Fibroblast of villous mesenchyme (primary cell): ENCODE data around the gene TRPM4. TPM values are rescaled to one million over a fixed set of nuclear protein-coding genes. Genes with fewer than 3 reads are reported as not detected.

Experiments used
- DNase-seq: peaks from one replicate; pipeline ENCODE4 v3.0.0-alpha.2; 2010; ENCODE audit warnings: low read depth
- H3K4me3 ChIP-seq: 2 replicates; pipeline ENCODE4 v1.5.1; 2011; ENCODE audit warnings: low read depth, mild to moderate bottlenecking, low read length
- total RNA-seq: library from RNA; depleted of rRNA; stranded (reverse); fragments of >200 nt; gene quantifications from 2 replicates; pipeline ENCODE4 v1.2.3, GENCODE V29; 2012
- TF ChIP-seq, protein P1 (sequence below): IDR thresholded peaks from 2 replicates; pipeline ENCODE4 v1.5.1; 2012; ENCODE audit warnings: low read depth, mild to moderate bottlenecking, low read length; ENCODE audit not compliant: insufficient read depth

Gene TRPM4
- total RNA-seq, 1 donor: 17.3 TPM

DNA sequence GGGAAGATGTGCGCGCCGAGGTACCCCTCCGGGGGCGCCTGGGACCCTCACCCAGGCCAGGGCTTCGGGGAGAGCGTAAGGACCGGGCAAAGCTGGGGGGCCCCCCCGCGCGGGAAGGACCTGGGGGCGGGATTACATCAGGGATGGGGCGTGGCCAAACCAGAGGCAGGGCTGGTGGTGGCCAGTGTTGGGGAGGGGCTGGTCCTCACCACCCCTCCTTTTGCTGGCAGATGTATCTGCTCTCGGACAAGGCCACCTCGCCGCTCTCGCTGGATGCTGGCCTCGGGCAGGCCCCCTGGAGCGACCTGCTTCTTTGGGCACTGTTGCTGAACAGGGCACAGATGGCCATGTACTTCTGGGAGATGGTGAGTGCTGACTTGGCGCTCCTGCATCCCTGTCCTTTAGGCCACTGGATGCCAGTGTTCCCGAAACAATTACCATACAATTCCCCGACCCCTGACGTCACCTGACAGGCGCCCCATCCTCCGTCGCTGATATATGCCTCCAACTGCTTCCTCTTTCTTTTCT, 25.3 kb downstream of the TRPM4 start:
- TF ChIP-seq, protein P1, sequence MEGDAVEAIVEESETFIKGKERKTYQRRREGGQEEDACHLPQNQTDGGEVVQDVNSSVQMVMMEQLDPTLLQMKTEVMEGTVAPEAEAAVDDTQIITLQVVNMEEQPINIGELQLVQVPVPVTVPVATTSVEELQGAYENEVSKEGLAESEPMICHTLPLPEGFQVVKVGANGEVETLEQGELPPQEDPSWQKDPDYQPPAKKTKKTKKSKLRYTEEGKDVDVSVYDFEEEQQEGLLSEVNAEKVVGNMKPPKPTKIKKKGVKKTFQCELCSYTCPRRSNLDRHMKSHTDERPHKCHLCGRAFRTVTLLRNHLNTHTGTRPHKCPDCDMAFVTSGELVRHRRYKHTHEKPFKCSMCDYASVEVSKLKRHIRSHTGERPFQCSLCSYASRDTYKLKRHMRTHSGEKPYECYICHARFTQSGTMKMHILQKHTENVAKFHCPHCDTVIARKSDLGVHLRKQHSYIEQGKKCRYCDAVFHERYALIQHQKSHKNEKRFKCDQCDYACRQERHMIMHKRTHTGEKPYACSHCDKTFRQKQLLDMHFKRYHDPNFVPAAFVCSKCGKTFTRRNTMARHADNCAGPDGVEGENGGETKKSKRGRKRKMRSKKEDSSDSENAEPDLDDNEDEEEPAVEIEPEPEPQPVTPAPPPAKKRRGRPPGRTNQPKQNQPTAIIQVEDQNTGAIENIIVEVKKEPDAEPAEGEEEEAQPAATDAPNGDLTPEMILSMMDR: no peak
- no peak for DNase-seq
- no peak overlapping the region for H3K4me3 ChIP-seq

DNA sequence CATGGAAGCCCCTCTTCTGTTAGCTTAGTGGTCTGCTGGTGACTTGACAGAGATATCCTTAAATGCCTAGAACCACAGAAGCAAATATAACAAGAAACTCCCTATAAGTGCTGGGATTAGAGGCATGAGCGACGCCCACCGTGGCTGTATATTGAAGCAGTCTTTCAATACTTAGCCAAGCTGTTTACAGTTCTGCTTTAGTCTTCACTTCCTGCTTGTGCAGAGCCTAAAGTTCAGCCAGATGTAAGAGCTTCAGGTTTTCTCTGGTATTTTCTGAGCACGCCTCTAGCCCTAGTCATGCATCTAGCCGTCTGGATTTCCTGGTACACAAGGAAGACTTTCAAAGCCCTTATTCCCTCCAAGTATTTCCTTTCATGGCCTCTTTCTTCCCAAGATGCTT, 28.5 kb downstream of the TRPM4 start:
- TF ChIP-seq, protein P1: no peak
- DNase-seq: no peak
- no peak overlapping the region for H3K4me3 ChIP-seq

DNA sequence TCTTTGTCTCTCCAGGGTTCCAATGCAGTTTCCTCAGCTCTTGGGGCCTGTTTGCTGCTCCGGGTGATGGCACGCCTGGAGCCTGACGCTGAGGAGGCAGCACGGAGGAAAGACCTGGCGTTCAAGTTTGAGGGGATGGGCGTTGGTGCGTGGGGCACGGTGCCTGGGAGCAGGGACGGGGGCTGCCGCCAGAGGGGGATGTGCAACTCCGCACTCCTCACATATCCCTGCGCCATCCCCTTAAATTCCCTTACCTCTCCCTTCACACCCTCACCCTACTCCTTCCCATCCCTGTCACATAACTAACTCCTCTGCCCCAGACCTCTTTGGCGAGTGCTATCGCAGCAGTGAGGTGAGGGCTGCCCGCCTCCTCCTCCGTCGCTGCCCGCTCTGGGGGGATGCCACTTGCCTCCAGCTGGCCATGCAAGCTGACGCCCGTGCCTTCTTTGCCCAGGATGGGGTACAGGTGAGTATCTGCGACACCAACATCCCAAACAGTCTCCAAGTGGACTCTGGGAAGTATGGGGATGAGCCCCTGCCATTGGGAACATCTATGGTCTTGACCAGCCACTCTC, 31.1 kb downstream of the TRPM4 start:
- TF ChIP-seq, protein P1: no peak
- no peak for DNase-seq
- H3K4me3 ChIP-seq: no peak overlapping the region

DNA sequence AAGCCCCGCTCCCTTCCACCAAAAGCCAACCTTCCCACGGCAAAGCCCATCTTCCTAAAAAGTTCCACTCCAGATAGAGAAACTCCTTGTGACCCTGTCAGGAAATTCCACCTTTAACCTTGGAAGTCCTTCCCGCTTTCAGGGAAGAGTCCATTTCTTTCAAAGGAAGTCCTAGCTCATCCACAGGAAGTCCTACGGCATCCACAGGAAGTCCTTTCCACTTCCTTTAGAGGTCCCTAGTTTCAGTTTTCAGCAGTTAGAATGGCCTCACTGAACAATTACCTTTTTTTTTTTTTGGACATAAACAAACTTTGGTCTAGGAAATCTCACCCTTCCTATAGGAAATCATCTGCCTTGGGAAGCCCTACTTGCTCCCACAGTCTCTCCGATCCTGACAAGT, 31.7 kb downstream of the TRPM4 start:
- DNase-seq: no peak
- no peak overlapping the region for H3K4me3 ChIP-seq
- TF ChIP-seq, protein P1: no peak

DNA sequence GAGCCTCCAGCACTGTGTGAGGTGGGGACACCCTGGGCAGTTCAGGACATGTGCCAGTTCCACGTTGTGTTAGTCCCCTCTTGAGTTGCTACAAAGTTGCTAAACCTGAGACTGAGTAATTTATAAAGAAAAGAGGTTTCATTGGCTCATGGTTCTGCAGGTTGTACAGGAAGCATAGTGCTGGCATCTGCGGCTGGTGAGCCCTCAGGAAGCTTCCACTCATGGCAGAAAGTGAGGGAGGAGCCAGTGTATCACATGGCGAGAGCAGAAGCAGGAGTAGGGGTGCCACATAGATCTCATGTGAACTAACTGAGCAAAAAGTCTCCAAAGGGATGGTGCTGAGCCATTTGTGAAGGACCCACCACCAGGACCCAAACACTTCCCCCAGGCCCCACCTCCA, 33.2 kb downstream of the TRPM4 start:
- DNase-seq: no peak
- no peak overlapping the region for H3K4me3 ChIP-seq
- TF ChIP-seq, protein P1: no peak

DNA sequence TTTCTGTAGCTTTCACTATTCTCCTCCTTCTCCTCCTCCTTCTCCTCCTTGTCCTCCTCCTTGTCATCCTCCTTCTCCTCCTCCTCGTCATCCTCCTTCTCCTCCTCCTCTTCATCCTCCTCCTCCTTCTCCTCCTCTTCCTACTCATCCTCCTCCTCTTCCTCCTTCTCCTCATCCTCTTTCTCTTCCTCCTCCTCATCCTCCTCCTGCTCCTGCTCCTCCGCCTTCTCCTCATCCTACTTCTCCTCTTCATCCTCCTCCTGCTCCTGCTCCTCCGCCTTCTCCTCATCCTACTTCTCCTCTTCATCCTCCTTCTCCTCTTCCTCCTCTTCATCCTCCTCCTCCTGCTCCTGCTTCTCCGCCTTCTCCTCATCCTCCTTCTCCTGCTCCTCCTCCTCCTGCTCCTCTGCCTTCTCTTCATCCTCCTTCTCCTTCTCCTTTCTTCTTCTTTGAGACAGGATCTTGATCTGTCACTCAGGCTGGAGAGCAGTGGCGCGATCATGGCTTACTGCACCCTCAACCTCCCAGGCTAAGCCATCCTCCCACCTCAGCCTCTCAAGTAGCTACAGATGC, 36.3 kb downstream of the TRPM4 start:
- H3K4me3 ChIP-seq: no peak overlapping the region
- DNase-seq: no peak
- TF ChIP-seq, protein P1: no peak
